Thyroid gland (tissue), 4 donors: ENCODE results near the gene ARL8A. TPM values are rescaled to one million over a fixed set of nuclear protein-coding genes. Genes with fewer than 3 reads are reported as not detected.
"Not testable (repeated sequence)": the region's sequence is repeated elsewhere in the genome, so short reads cannot be mapped to it uniquely, and the experiment has no call there.

Source experiments
- DNase-seq, 2 donors: peaks; one replicate each; pipeline ENCODE4 v3.0.0-alpha.2; 2019
- H3K27ac ChIP-seq, 3 donors: fragments of 200-600 bp; sonication (generic); 1 replicate in 2 of 3; 2 replicates in 1 of 3; pipeline ENCODE4 v1.5.1; 2016 to 2019; ENCODE audit warnings: mild to moderate bottlenecking in 1 of 3, moderate library complexity in 1 of 3
- H3K27me3 ChIP-seq: fragments of 200-600 bp; sonication (generic); one replicate; pipeline ENCODE4 v1.5.1; 2019
- H3K36me3 ChIP-seq, 2 donors: fragments of 200-600 bp; sonication (generic); one replicate each; pipeline ENCODE4 v1.5.1; 2016 to 2019
- H3K4me1 ChIP-seq, 2 donors: fragments of 200-600 bp; sonication (generic); one replicate each; pipeline ENCODE4 v1.5.1; 2017 to 2019
- H3K4me3 ChIP-seq, 3 donors: fragments of 200-600 bp; sonication (generic); replicated peaks in 1 of 3; 1 replicate in 2 of 3; 2 replicates in 1 of 3; pipeline ENCODE4 v1.5.1; 2016; ENCODE audit warnings: mild to moderate bottlenecking in 1 of 3
- H3K9me3 ChIP-seq: fragments of 200-600 bp; sonication (generic); one replicate; pipeline ENCODE4 v1.5.1; 2017
- POLR2A ChIP-seq, 2 donors: fragments of 450-650 bp; IDR thresholded peaks; one replicate each; pipeline ENCODE4 v1.6.1; 2017; ENCODE audit warnings: antibody characterized with exemption in 2 of 2, mild to moderate bottlenecking in 2 of 2, moderate library complexity in 1 of 2
- WGBS, 2 donors: methylation state at CpG; one replicate each; pipeline ENCODE4 v1.1.5; 2017; 5-methylcytosine and 5-hydroxymethylcytosine counted together
- intact Hi-C: fragments of 100-400 bp; cut with DNase I; formaldehyde crosslinking; loops from one replicate; pipeline ENCODE4 v1.15.1; 2023
- total RNA-seq, 4 donors: library from RNA; depleted of rRNA; stranded (reverse); fragments of >200 nt; gene quantifications; one replicate each; pipeline ENCODE4 v1.2.3, GENCODE V29; 2016
- TF ChIP-seq, protein P1 (sequence below), 6 experiments: fragments of 200-600 bp in 3 of 6; fragments of 450-650 bp in 3 of 6; sonication (generic) in 3 of 6; IDR thresholded peaks; one replicate each; pipeline ENCODE4 v1.5.1; 2016 to 2019; ENCODE audit warnings: antibody characterized with exemption in 6 of 6, mild to moderate bottlenecking in 2 of 6, inconsistent platforms in 1 of 6, moderate library complexity in 1 of 6

Gene ARL8A
- total RNA-seq, 4 donors from 2014 or later = 31.2 to 38.6 (median 35.0) TPM

DNA sequence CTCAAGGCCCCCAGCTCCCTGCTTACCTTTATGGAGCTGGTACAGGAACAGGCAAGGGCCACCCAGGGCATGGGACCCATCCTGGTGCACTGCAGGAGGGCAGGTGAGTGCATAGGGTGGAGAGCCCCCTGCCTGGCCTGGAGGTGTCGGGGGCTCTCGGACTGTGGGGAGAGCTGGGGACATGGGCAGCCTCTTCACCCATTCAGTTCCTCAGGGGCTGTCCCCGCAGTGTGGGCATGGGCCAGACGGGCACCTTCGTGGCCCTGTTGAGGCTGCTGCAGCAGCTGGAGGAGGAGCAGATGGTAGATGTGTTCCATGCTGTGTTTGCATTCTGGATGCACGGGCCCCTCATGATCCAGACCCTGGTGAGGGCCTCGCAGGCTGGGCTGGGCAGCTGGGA is 41.8 kb upstream of the ARL8A start:
- intact Hi-C loops = loop anchor here (5.0 to 10.0 kb wide), 2 partner anchors 131 to 528 kb away; partner anchors contain the start of gene SYT2
- DNase-seq = no peak
- H3K9me3 ChIP-seq = no peaks in the 10 kb centered on the region
- no peaks in the 10 kb centered on the region for H3K27me3 ChIP-seq
- peaks cover 0 to 4% of the 10 kb centered on the region in 2 donors for H3K4me1 ChIP-seq
- H3K4me3 ChIP-seq = no peak overlapping the region
- H3K27ac ChIP-seq = no peak overlapping the region
- 81 to 90% methylated on average over 6 to 7 of the region's 7 CpGs for WGBS, 2 donors
- TF ChIP-seq, protein P1, sequence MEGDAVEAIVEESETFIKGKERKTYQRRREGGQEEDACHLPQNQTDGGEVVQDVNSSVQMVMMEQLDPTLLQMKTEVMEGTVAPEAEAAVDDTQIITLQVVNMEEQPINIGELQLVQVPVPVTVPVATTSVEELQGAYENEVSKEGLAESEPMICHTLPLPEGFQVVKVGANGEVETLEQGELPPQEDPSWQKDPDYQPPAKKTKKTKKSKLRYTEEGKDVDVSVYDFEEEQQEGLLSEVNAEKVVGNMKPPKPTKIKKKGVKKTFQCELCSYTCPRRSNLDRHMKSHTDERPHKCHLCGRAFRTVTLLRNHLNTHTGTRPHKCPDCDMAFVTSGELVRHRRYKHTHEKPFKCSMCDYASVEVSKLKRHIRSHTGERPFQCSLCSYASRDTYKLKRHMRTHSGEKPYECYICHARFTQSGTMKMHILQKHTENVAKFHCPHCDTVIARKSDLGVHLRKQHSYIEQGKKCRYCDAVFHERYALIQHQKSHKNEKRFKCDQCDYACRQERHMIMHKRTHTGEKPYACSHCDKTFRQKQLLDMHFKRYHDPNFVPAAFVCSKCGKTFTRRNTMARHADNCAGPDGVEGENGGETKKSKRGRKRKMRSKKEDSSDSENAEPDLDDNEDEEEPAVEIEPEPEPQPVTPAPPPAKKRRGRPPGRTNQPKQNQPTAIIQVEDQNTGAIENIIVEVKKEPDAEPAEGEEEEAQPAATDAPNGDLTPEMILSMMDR (IDR thresholded peaks at IDR 0.05) = no peak
- TF ChIP-seq POLR2A (IDR thresholded peaks at IDR 0.05) = no peak
- no peaks in the 10 kb centered on the region for H3K36me3 ChIP-seq

DNA sequence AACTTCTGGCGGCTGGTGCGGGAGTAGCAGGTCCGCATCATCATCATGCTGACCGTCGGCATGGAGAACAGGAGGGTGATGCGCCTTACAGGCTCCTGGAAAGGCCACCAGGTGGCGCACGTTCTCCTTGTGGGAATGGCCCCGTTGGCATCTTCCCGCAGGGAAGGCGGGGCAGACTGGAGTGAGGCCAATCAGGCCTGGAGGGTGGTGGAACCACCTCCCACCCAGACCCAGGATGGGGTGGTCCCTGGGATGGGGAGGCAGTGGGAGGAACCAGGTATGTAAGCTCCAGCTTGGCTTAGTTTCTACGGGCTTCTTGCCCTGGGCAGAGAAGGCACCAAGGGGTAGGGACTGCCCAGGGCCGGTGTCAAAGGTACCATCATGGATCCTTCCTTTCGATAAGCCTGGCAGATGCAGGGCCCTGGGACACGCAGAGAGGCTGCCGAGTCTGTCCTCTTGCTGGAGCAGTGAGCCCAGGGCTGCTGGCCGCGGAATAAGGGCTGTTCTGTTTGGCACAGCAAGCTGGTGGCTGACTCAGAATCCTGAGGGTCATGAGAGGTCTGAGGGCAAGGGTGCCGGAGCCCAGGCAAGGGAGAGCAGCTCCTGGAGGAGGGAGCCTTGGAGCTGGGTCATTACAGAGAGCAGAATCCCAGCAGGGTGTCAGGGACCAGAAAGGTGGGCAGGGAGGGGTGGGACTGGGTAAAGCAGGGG is 40.4 kb upstream of the ARL8A start:
- peaks cover 0 to 4% of the 10 kb centered on the region in 2 donors for H3K4me1 ChIP-seq
- H3K4me3 ChIP-seq = no peak overlapping the region
- TF ChIP-seq POLR2A (IDR thresholded peaks at IDR 0.05) = no peak
- TF ChIP-seq, protein P1 (IDR thresholded peaks at IDR 0.05) = peak; percentile 47 to 87 (median 73)
- no peaks in the 10 kb centered on the region for H3K27me3 ChIP-seq
- intact Hi-C loops = loop anchor here (5.0 to 10.0 kb wide), 2 partner anchors 132 to 530 kb away; partner anchors contain the start of gene SYT2
- H3K9me3 ChIP-seq = no peaks in the 10 kb centered on the region
- no peaks in the 10 kb centered on the region for H3K36me3 ChIP-seq
- H3K27ac ChIP-seq = no peak overlapping the region
- DNase-seq = peak; percentile 84 to 85
- 12 to 21% methylated on average over 15 of the region's 19 CpGs for WGBS, 2 donors

DNA sequence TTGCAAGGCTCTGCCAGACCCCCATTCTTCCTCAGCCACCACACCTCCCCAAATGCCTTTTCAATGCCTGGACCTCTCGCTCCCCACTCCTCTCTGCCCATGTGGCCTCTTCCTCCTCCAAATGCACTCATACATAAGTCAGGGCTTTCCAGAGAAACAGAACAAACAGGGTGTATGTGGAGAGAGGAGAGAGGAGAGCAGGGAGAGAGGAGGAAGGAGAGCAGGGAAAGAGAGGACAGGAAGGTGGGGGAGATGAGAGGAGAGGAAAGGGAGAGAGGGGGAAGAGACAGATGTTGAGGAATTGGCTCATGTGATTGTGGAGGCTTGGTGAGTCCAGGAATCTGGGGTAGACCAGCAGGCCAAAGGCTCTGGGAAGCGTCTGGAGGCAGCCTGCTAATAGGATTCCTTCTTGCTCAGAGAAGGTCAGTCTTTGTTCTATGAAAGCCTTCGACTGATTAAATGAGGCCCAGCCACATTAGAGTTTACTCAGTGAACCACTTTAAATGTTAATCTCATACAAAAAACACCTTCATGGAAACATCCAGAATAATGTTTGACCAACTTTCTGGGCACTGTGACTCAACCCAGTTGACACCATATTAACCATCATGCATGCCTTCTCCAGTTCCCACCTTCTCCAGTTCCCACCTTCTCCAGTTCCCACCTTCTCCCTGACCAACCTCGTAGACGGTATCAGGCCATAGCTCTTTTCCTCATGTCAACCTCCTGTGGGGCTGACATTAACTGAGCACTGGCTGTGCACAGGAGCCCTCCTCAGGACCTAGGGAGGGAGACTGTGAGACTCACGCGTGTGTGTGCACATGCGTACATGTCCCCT is 37.7 kb upstream of the ARL8A start:
- intact Hi-C loops = loop anchor here (10.0 kb wide), 1 partner anchor 533 kb away; the partner anchor contains the start of gene SYT2
- H3K9me3 ChIP-seq = no peaks in the 10 kb centered on the region
- 91 to 92% methylated on average over 8 of the region's 8 CpGs for WGBS, 2 donors
- DNase-seq = no peak
- H3K36me3 ChIP-seq = no peaks in the 10 kb centered on the region
- TF ChIP-seq, protein P1 (IDR thresholded peaks at IDR 0.05) = no peak
- no peak for TF ChIP-seq POLR2A (IDR thresholded peaks at IDR 0.05)
- peaks cover 0 to 4% of the 10 kb centered on the region in 2 donors for H3K4me1 ChIP-seq
- H3K27ac ChIP-seq = no peak overlapping the region
- H3K27me3 ChIP-seq = no peaks in the 10 kb centered on the region
- no peak overlapping the region for H3K4me3 ChIP-seq

DNA sequence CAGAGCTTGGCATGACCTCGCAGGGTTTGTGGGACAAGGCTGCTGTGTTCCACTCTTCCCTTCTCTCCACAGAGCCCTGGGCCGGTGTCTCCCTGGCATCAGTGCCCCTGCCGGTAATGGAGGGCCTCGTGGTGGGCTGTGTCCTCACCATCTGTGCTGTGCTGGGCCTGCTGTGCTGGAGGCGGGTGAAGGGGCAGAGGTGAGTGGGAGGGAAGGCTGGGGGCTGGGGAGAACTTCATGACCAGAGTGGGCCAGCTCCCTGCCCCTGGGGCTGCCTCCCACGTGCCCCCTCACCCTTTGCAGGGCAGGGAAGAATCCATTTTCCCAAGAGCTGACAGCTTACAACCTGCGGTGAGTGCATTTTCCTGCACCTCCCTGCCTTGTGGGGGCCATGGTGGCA is 37.0 kb upstream of the ARL8A start:
- Histone ChIP-seq H3K9me3 (no peaks in the 10 kb centered on the region), H3K4me1 (peaks cover 0 to under 1% of the 10 kb centered on the region in 2 donors), H3K27me3 (no peaks in the 10 kb centered on the region), H3K27ac (no peak overlapping the region), H3K36me3 (no peaks in the 10 kb centered on the region), H3K4me3 (no peak overlapping the region)
- 72 to 96% methylated on average over 6 of the region's 7 CpGs for WGBS, 2 donors
- no peak for TF ChIP-seq POLR2A (IDR thresholded peaks at IDR 0.05)
- TF ChIP-seq, protein P1 (IDR thresholded peaks at IDR 0.05) = no peak
- DNase-seq = no peak
- intact Hi-C loops = loop anchor here (10.0 kb wide), 1 partner anchor 533 kb away; the partner anchor contains the start of gene SYT2

DNA sequence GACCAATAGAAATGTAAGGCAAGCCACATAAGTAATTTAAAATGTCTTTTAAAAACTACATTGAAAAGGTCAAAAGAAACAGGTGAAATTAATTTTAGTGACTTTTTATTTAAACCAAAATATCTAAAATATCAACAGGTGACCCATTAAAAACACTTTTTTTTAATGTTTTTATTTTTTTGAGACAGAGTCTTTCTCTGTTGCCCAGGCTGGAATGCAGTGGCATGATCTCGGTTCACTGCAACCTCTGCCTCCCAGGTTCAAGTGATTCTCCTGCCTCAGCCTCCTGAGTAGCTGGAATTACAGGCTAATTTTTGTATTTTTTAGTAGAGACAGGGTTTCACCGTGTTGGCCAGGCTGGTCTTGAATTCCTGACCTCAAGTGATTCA is 36.2 kb upstream of the ARL8A start:
- 52 to 55% methylated on average over 2 of the region's 2 CpGs for WGBS, 2 donors
- intact Hi-C loops = loop anchor here (10.0 kb wide), 1 partner anchor 534 kb away; the partner anchor contains the start of gene SYT2
- H3K36me3 ChIP-seq, H3K27ac ChIP-seq, H3K9me3 ChIP-seq, H3K4me1 ChIP-seq, DNase-seq, H3K27me3 ChIP-seq, H3K4me3 ChIP-seq: not testable (repeated sequence)
